Measurements from ENCODE around the gene GPR161. TPM values are rescaled to one million over a fixed set of nuclear protein-coding genes. Genes with fewer than 3 reads are reported as not detected.
"Not testable (repeated sequence)": the region's sequence is repeated elsewhere in the genome, so short reads cannot be mapped to it uniquely, and the experiment has no call there.

Gene GPR161
- total RNA-seq, 1 donor from 2014 or later, result 0.51 TPM

- Mint-ChIP-seq H3K27me3 (no peaks in the 10 kb centered on the region), H3K36me3 (ENCODE audit: low read depth) (no peaks in the 10 kb centered on the region), H3K4me1 (peaks cover 3% of the 10 kb centered on the region), H3K27ac (no peak overlapping the region), H3K4me3 (no peak overlapping the region), H3K9me3 (no peaks in the 10 kb centered on the region)
- DNase-seq, result peak; percentile 52
- intact Hi-C loops (cut with micrococcal nuclease), result loop anchor here (2.0 to 5.0 kb wide), 5 partner anchors 59 to 366 kb away; partner anchors contain the start of genes DCAF6 and MPC2
Measured at GRCh38 chr1:168083456-168084325, 53.0 kb downstream of the GPR161 start.

- peak; percentile 91 for DNase-seq
- H3K27me3 Mint-ChIP-seq, result no peaks in the 10 kb centered on the region
- no peaks in the 10 kb centered on the region for H3K9me3 Mint-ChIP-seq
Measured at GRCh38 chr1:168082008-168082876, 54.5 kb downstream of the GPR161 start.

GRCh38 chr1:168081373-168082007, 55.2 kb downstream of the GPR161 start:
- H3K36me3 Mint-ChIP-seq (ENCODE audit: low read depth), result peaks cover 4% of the 10 kb centered on the region
- intact Hi-C loops (cut with micrococcal nuclease), result loop anchor here (2.0 to 5.0 kb wide), 5 partner anchors 61 to 364 kb away; partner anchors contain the start of genes DCAF6 and MPC2
- H3K4me1 Mint-ChIP-seq, result peaks cover 3% of the 10 kb centered on the region
- peak; percentile 48 for DNase-seq
- no peak overlapping the region for H3K4me3 Mint-ChIP-seq
- no peaks in the 10 kb centered on the region for H3K27me3 Mint-ChIP-seq
- H3K9me3 Mint-ChIP-seq, result no peaks in the 10 kb centered on the region
- no peak overlapping the region for H3K27ac Mint-ChIP-seq

More at GRCh38 chr1:168082008-168082876, 54.5 kb downstream of the GPR161 start:
- no peak overlapping the region for H3K4me3 Mint-ChIP-seq
- peaks cover 3% of the 10 kb centered on the region for H3K4me1 Mint-ChIP-seq
- intact Hi-C loops (cut with micrococcal nuclease), result loop anchor here (2.0 to 5.0 kb wide), 5 partner anchors 60 to 365 kb away; partner anchors contain the start of genes DCAF6 and MPC2
- peaks cover 1% of the 10 kb centered on the region for H3K36me3 Mint-ChIP-seq (ENCODE audit: low read depth)
- H3K27ac Mint-ChIP-seq, result no peak overlapping the region

GRCh38 chr1:168079761-168080160, 57.0 kb downstream of the GPR161 start:
- Mint-ChIP-seq H3K36me3 (ENCODE audit: low read depth) (peaks cover 9% of the 10 kb centered on the region), H3K4me1 (peaks cover 3% of the 10 kb centered on the region), H3K4me3 (no peak overlapping the region), H3K27me3 (no peaks in the 10 kb centered on the region), H3K9me3 (no peaks in the 10 kb centered on the region), H3K27ac (no peak overlapping the region)
- intact Hi-C loops (cut with micrococcal nuclease), result loop anchor here (5.0 kb wide), 4 partner anchors 63 to 362 kb away; partner anchors contain the start of genes DCAF6 and MPC2
- DNase-seq, result peak; percentile 49

GRCh38 chr1:168069384-168069783, 67.3 kb downstream of the GPR161 start:
- Mint-ChIP-seq H3K4me1 (no peaks in the 10 kb centered on the region), H3K4me3 (no peak overlapping the region), H3K27me3 (no peaks in the 10 kb centered on the region), H3K27ac (no peak overlapping the region), H3K36me3 (ENCODE audit: low read depth) (peaks cover 44% of the 10 kb centered on the region), H3K9me3 (no peaks in the 10 kb centered on the region)
- no peak for DNase-seq
- intact Hi-C loops (cut with micrococcal nuclease), result no loop called here

- Mint-ChIP-seq H3K4me3 (no peak overlapping the region), H3K27me3 (no peaks in the 10 kb centered on the region), H3K9me3 (no peaks in the 10 kb centered on the region), H3K36me3 (ENCODE audit: low read depth) (peaks cover 31% of the 10 kb centered on the region), H3K27ac (no peak overlapping the region), H3K4me1 (no peaks in the 10 kb centered on the region)
- intact Hi-C loops (cut with micrococcal nuclease), result no loop called here
- no peak for DNase-seq
Measured at GRCh38 chr1:168065506-168065905, 71.2 kb downstream of the GPR161 start.

GRCh38 chr1:168064216-168064615, 72.5 kb downstream of the GPR161 start:
- no peak overlapping the region for H3K4me3 Mint-ChIP-seq
- intact Hi-C loops (cut with micrococcal nuclease), result no loop called here

GRCh38 chr1:168057921-168058320, 78.8 kb downstream of the GPR161 start:
- Mint-ChIP-seq H3K27me3 (no peaks in the 10 kb centered on the region), H3K9me3 (no peaks in the 10 kb centered on the region), H3K4me3 (no peak overlapping the region), H3K4me1 (no peaks in the 10 kb centered on the region), H3K27ac (no peak overlapping the region), H3K36me3 (ENCODE audit: low read depth) (peaks cover 4% of the 10 kb centered on the region)
- DNase-seq, result no peak
- intact Hi-C loops (cut with micrococcal nuclease), result no loop called here

More at GRCh38 chr1:168064216-168064615, 72.5 kb downstream of the GPR161 start:
- H3K4me1 Mint-ChIP-seq, result no peaks in the 10 kb centered on the region
- H3K27ac Mint-ChIP-seq, result no peak overlapping the region
- H3K9me3 Mint-ChIP-seq, result no peaks in the 10 kb centered on the region
- H3K27me3 Mint-ChIP-seq, result no peaks in the 10 kb centered on the region
- no peak for DNase-seq
- H3K36me3 Mint-ChIP-seq (ENCODE audit: low read depth), result peaks cover 27% of the 10 kb centered on the region

- Mint-ChIP-seq H3K4me3 (no peak overlapping the region), H3K27ac (no peak overlapping the region), H3K36me3 (ENCODE audit: low read depth) (peaks cover 4% of the 10 kb centered on the region), H3K4me1 (no peaks in the 10 kb centered on the region), H3K27me3 (no peaks in the 10 kb centered on the region), H3K9me3 (no peaks in the 10 kb centered on the region)
- intact Hi-C loops (cut with micrococcal nuclease), result no loop called here
- no peak for DNase-seq
Measured at GRCh38 chr1:168057355-168057754, 79.4 kb downstream of the GPR161 start.

- intact Hi-C loops (cut with micrococcal nuclease); H3K27me3 Mint-ChIP-seq; H3K9me3 Mint-ChIP-seq; DNase-seq; H3K4me1 Mint-ChIP-seq; H3K27ac Mint-ChIP-seq; H3K36me3 Mint-ChIP-seq (ENCODE audit: low read depth); H3K4me3 Mint-ChIP-seq: not testable (repeated sequence)
Measured at GRCh38 chr1:168056152-168056551, 80.6 kb downstream of the GPR161 start.

GRCh38 chr1:168054117-168054516, 82.6 kb downstream of the GPR161 start:
- H3K4me1 Mint-ChIP-seq, result no peaks in the 10 kb centered on the region
- DNase-seq, result no peak
- H3K27ac Mint-ChIP-seq, result no peak overlapping the region
- no peaks in the 10 kb centered on the region for H3K27me3 Mint-ChIP-seq
- no peaks in the 10 kb centered on the region for H3K9me3 Mint-ChIP-seq
- no peak overlapping the region for H3K4me3 Mint-ChIP-seq
- intact Hi-C loops (cut with micrococcal nuclease), result no loop called here
- H3K36me3 Mint-ChIP-seq (ENCODE audit: low read depth), result peaks cover 4% of the 10 kb centered on the region

- DNase-seq, result no peak
- no peaks in the 10 kb centered on the region for H3K4me1 Mint-ChIP-seq
- no peaks in the 10 kb centered on the region for H3K27me3 Mint-ChIP-seq
- no peak overlapping the region for H3K4me3 Mint-ChIP-seq
- H3K27ac Mint-ChIP-seq, result no peak overlapping the region
- intact Hi-C loops (cut with micrococcal nuclease), result no loop called here
- peaks cover 4% of the 10 kb centered on the region for H3K36me3 Mint-ChIP-seq (ENCODE audit: low read depth)
- no peaks in the 10 kb centered on the region for H3K9me3 Mint-ChIP-seq
Measured at GRCh38 chr1:168053681-168054080, 83.0 kb downstream of the GPR161 start.

- Mint-ChIP-seq H3K27ac (no peak overlapping the region), H3K4me1 (no peaks in the 10 kb centered on the region), H3K9me3 (no peaks in the 10 kb centered on the region), H3K36me3 (ENCODE audit: low read depth) (peaks cover 8% of the 10 kb centered on the region), H3K4me3 (no peak overlapping the region), H3K27me3 (no peaks in the 10 kb centered on the region)
- intact Hi-C loops (cut with micrococcal nuclease), result no loop called here
- no peak for DNase-seq
Measured at GRCh38 chr1:168050880-168051279, 85.8 kb downstream of the GPR161 start.

All from activated CD4-positive, alpha-beta T cell treated with anti-CD3 and anti-CD28 coated beads, Interleukin-2, amount 10 ng/mL, durations not matched to agents 24 days and 14 days (primary cell).